Measurements from ENCODE around the gene MPHOSPH10.
"Not testable (repeated sequence)": the region's sequence is repeated elsewhere in the genome, so short reads cannot be mapped to it uniquely, and the experiment has no call there.

MPHOSPH10 gene

GRCh38 chr2:71130152-71130904, at the start of gene MPHOSPH10, which contains the start of gene MCEE:
Gene MPHOSPH10, plus strand, starts transcription at chr2:71130634. Its CDS starts 32 bp downstream, at chr2:71130666.
Gene MCEE, minus strand, starts transcription at chr2:71130229. Its CDS starts 10 bp downstream, at chr2:71130219.
- DNase-seq (ENCODE audit: low spot score), result peak; percentile 93

- DNase-seq (ENCODE audit: low spot score), result no peak
These were observed 47.8 kb upstream of the MPHOSPH10 start for GRCh38 chr2:71082402-71083252.

- DNase-seq (ENCODE audit: low spot score), result not testable (repeated sequence)
These were observed 47.1 kb upstream of the MPHOSPH10 start for GRCh38 chr2:71083297-71083696.

GRCh38 chr2:71083752-71084312, 46.6 kb upstream of the MPHOSPH10 start:
- not testable (repeated sequence) for DNase-seq (ENCODE audit: low spot score)

- not testable (repeated sequence) for DNase-seq (ENCODE audit: low spot score)
These were observed 45.0 kb upstream of the MPHOSPH10 start for GRCh38 chr2:71085325-71086003.

GRCh38 chr2:71089475-71089874, 41.0 kb upstream of the MPHOSPH10 start:
- DNase-seq (ENCODE audit: low spot score), result not testable (repeated sequence)

- DNase-seq (ENCODE audit: low spot score), result not testable (repeated sequence)
These were observed 38.6 kb upstream of the MPHOSPH10 start for GRCh38 chr2:71091808-71092207.

GRCh38 chr2:71092491-71093260, 37.8 kb upstream of the MPHOSPH10 start:
- DNase-seq (ENCODE audit: low spot score), result not testable (repeated sequence)

GRCh38 chr2:71100195-71100964, 30.1 kb upstream of the MPHOSPH10 start:
- DNase-seq (ENCODE audit: low spot score), result peak; percentile 63

- DNase-seq (ENCODE audit: low spot score), result no peak
These were observed 28.8 kb upstream of the MPHOSPH10 start for GRCh38 chr2:71101656-71102055.

- no peak for DNase-seq (ENCODE audit: low spot score)
These were observed 27.3 kb upstream of the MPHOSPH10 start for GRCh38 chr2:71102981-71103681.

GRCh38 chr2:71103809-71104208, 26.6 kb upstream of the MPHOSPH10 start:
- DNase-seq (ENCODE audit: low spot score), result no peak

- DNase-seq (ENCODE audit: low spot score), result not testable (repeated sequence)
These were observed 24.0 kb upstream of the MPHOSPH10 start for GRCh38 chr2:71106463-71106862.

GRCh38 chr2:71108091-71108490, 22.3 kb upstream of the MPHOSPH10 start:
- no peak for DNase-seq (ENCODE audit: low spot score)

- DNase-seq (ENCODE audit: low spot score), result no peak
These were observed 16.6 kb upstream of the MPHOSPH10 start for GRCh38 chr2:71113843-71114242.

- DNase-seq (ENCODE audit: low spot score), result no peak
These were observed 13.4 kb upstream of the MPHOSPH10 start for GRCh38 chr2:71117063-71117462.

- no peak for DNase-seq (ENCODE audit: low spot score)
These were observed 10.2 kb upstream of the MPHOSPH10 start for GRCh38 chr2:71120195-71120594.

GRCh38 chr2:71121479-71121878, 9.0 kb upstream of the MPHOSPH10 start:
- no peak for DNase-seq (ENCODE audit: low spot score)

GRCh38 chr2:71122387-71123298, 7.8 kb upstream of the MPHOSPH10 start:
- no peak for DNase-seq (ENCODE audit: low spot score)

Measured in cerebellar cortex (tissue), 1 donor.